Pulmonary artery endothelial cell (primary cell): ENCODE results near the gene ARVCF. TPM values are rescaled to one million over a fixed set of nuclear protein-coding genes. Genes with fewer than 3 reads are reported as not detected.
"Not testable (repeated sequence)": the region's sequence is repeated elsewhere in the genome, so short reads cannot be mapped to it uniquely, and the experiment has no call there.

Source experiments
- DNase-seq: peaks from one replicate; pipeline ENCODE4 v3.0.0-alpha.2; 2011; ENCODE audit warnings: low read depth, low spot score
- total RNA-seq: library from RNA; depleted of rRNA; stranded (reverse); fragments of >200 nt; gene quantifications from 2 replicates; pipeline ENCODE4 v1.2.3, GENCODE V29; 2014

ARVCF gene
- total RNA-seq, 1 donor from 2014 or later: 52.8 TPM

GRCh38 chr22:19937616-19938473 is 78.8 kb downstream of the ARVCF start:
- DNase-seq: no peak

GRCh38 chr22:19936513-19936912 is 80.1 kb downstream of the ARVCF start:
- DNase-seq: no peak

GRCh38 chr22:19935123-19935718 is 81.4 kb downstream of the ARVCF start:
- not testable (repeated sequence) for DNase-seq

- no peak for DNase-seq
Measured at GRCh38 chr22:19933341-19934241, 83.0 kb downstream of the ARVCF start.

- no peak for DNase-seq
Measured at GRCh38 chr22:19932367-19933206, 84.0 kb downstream of the ARVCF start.

- no peak for DNase-seq
Measured at GRCh38 chr22:19931514-19931913, 85.1 kb downstream of the ARVCF start.

- no peak for DNase-seq
Measured at GRCh38 chr22:19930551-19931486, 85.8 kb downstream of the ARVCF start.

GRCh38 chr22:19929586-19930550 is 86.8 kb downstream of the ARVCF start:
- DNase-seq: no peak

- no peak for DNase-seq
Measured at GRCh38 chr22:19928207-19928606, 88.4 kb downstream of the ARVCF start.

GRCh38 chr22:19927696-19928095 is 88.9 kb downstream of the ARVCF start:
- DNase-seq: no peak

- not testable (repeated sequence) for DNase-seq
Measured at GRCh38 chr22:19926028-19926427, 90.6 kb downstream of the ARVCF start.

- DNase-seq: no peak
Measured at GRCh38 chr22:19923914-19924513, 92.6 kb downstream of the ARVCF start.

- no peak for DNase-seq
Measured at GRCh38 chr22:19921544-19922081, 95.0 kb downstream of the ARVCF start.

Other genes with a start within 250 kb of the ARVCF start
- gene GNB1L, start 161.9 kb downstream of the ARVCF start, total RNA-seq: 11.1 and 14.6 TPM in 2 replicates
- 29.2 and 39.3 TPM in 2 replicates for gene RTL10, start 161.9 kb downstream of the ARVCF start, total RNA-seq
- 254 and 326 TPM in 2 replicates for gene COMT, start 75.1 kb downstream of the ARVCF start, total RNA-seq
- 67.5 and 73.7 TPM in 2 replicates for gene TXNRD2, start 75.0 kb downstream of the ARVCF start, total RNA-seq
- gene TANGO2, start 4.3 kb upstream of the ARVCF start, total RNA-seq: 36.4 and 72.1 TPM in 2 replicates
- 35.9 and 40.9 TPM in 2 replicates for gene DGCR8, start 63.4 kb upstream of the ARVCF start, total RNA-seq
- 213 and 264 TPM in 2 replicates for gene RANBP1, start 99.3 kb upstream of the ARVCF start, total RNA-seq
- 46.5 and 62.3 TPM in 2 replicates for gene TRMT2A, start 100.4 kb upstream of the ARVCF start, total RNA-seq
- 10.6 and 14.8 TPM in 2 replicates for gene ZDHHC8, start 115.0 kb upstream of the ARVCF start, total RNA-seq
- gene CCDC188, start 134.2 kb upstream of the ARVCF start, total RNA-seq: 4.5 and 10.0 TPM in 2 replicates